Activated naive CD4-positive, alpha-beta T cell treated with anti-CD3 and anti-CD28 coated beads for 36 hours (primary cell): ENCODE results near the gene LHX6. TPM values are rescaled to one million over a fixed set of nuclear protein-coding genes. Genes with fewer than 3 reads are reported as not detected.

Experiments
- CTCF ChIA-PET: fragments of 350-600 bp; sonication (Branson Sonifier 250); formaldehyde crosslinking; loops from one replicate; lab custom pipeline; 2021; ENCODE audit warnings: antibody characterized with exemption; lab: Charles Lee
- DNase-seq: peaks from one replicate; pipeline ENCODE4 v3.0.0-alpha.2; 2020
- H3K27ac Mint-ChIP-seq: one replicate; pipeline ENCODE4 v1.8.0; 2021; ENCODE audit warnings: mild to moderate bottlenecking, mixed read lengths
- H3K27me3 Mint-ChIP-seq: one replicate; pipeline ENCODE4 v1.8.0; 2021; ENCODE audit warnings: low read depth, mixed read lengths
- H3K36me3 Mint-ChIP-seq: one replicate; pipeline ENCODE4 v1.8.0; 2021; ENCODE audit warnings: low read depth, mixed read lengths
- H3K4me1 Mint-ChIP-seq: one replicate; pipeline ENCODE4 v1.8.0; 2021; ENCODE audit warnings: low read depth, mixed read lengths
- H3K4me3 Mint-ChIP-seq: one replicate; pipeline ENCODE4 v1.8.0; 2021; ENCODE audit warnings: mild to moderate bottlenecking, moderate library complexity, mixed read lengths
- H3K9me3 Mint-ChIP-seq: one replicate; pipeline ENCODE4 v1.8.0; 2021; ENCODE audit warnings: mixed read lengths
- intact Hi-C: fragments of 100-400 bp; cut with micrococcal nuclease; formaldehyde crosslinking; loops from one replicate; pipeline ENCODE4 v1.15.1; 2023
- total RNA-seq, 2 experiments: library from RNA; stranded (reverse); gene quantifications; one replicate each; pipeline ENCODE4 v1.2.3, GENCODE V29; 2021

Gene LHX6
- total RNA-seq, 2 experiments from 2014 or later, result 0.10 TPM; not detected in 1

- CTCF ChIA-PET, result interaction anchor here (0.6 kb wide), 1 partner anchor 68 kb away, joined by 3 read pairs; no protein-coding TSS in a partner anchor
- peaks cover 23% of the 10 kb centered on the region for H3K36me3 Mint-ChIP-seq
- H3K27ac Mint-ChIP-seq, result no peak overlapping the region
- intact Hi-C loops, result no loop called here
- H3K4me1 Mint-ChIP-seq, result peaks cover 38% of the 10 kb centered on the region
- no peak overlapping the region for H3K4me3 Mint-ChIP-seq
- H3K9me3 Mint-ChIP-seq, result no peaks in the 10 kb centered on the region
- no peak for DNase-seq
- no peaks in the 10 kb centered on the region for H3K27me3 Mint-ChIP-seq
Measured at GRCh38 chr9:122258886-122259415, 30.2 kb upstream of the LHX6 start.

- H3K27ac Mint-ChIP-seq, result no peak overlapping the region
- CTCF ChIA-PET, result interaction anchor here (0.6 kb wide), 1 partner anchor 197 kb away, joined by 3 read pairs; no protein-coding TSS in a partner anchor
- no peak for DNase-seq
- no peaks in the 10 kb centered on the region for H3K9me3 Mint-ChIP-seq
- H3K4me1 Mint-ChIP-seq, result peaks cover 12% of the 10 kb centered on the region
- peaks cover 26% of the 10 kb centered on the region for H3K36me3 Mint-ChIP-seq
- no peak overlapping the region for H3K4me3 Mint-ChIP-seq
- intact Hi-C loops, result no loop called here
- H3K27me3 Mint-ChIP-seq, result no peaks in the 10 kb centered on the region
Measured at GRCh38 chr9:122256206-122256605, 27.4 kb upstream of the LHX6 start.

GRCh38 chr9:122254761-122255160 lies 26.0 kb upstream of the LHX6 start:
- DNase-seq, result no peak
- intact Hi-C loops, result no loop called here
- H3K27ac Mint-ChIP-seq, result no peak overlapping the region
- H3K4me1 Mint-ChIP-seq, result peaks cover 9% of the 10 kb centered on the region
- CTCF ChIA-PET, result no interaction called here
- H3K36me3 Mint-ChIP-seq, result peaks cover 24% of the 10 kb centered on the region
- no peaks in the 10 kb centered on the region for H3K9me3 Mint-ChIP-seq
- H3K27me3 Mint-ChIP-seq, result no peaks in the 10 kb centered on the region
- H3K4me3 Mint-ChIP-seq, result no peak overlapping the region

GRCh38 chr9:122252796-122253195 lies 24.0 kb upstream of the LHX6 start:
- H3K36me3 Mint-ChIP-seq, result peaks cover 22% of the 10 kb centered on the region
- H3K27ac Mint-ChIP-seq, result no peak overlapping the region
- no peak overlapping the region for H3K4me3 Mint-ChIP-seq
- H3K9me3 Mint-ChIP-seq, result no peaks in the 10 kb centered on the region
- peaks cover 8% of the 10 kb centered on the region for H3K4me1 Mint-ChIP-seq
- intact Hi-C loops, result no loop called here
- CTCF ChIA-PET, result interaction anchor here (0.7 to 1.3 kb wide), 2 partner anchors 118 to 127 kb away, joined by 3 to 5 read pairs; no protein-coding TSS in a partner anchor
- DNase-seq, result no peak
- no peaks in the 10 kb centered on the region for H3K27me3 Mint-ChIP-seq

GRCh38 chr9:122251351-122251750 lies 22.6 kb upstream of the LHX6 start:
- Mint-ChIP-seq H3K27me3 (no peaks in the 10 kb centered on the region), H3K4me1 (peaks cover 2% of the 10 kb centered on the region), H3K27ac (no peak overlapping the region), H3K36me3 (peaks cover 24% of the 10 kb centered on the region), H3K4me3 (no peak overlapping the region), H3K9me3 (no peaks in the 10 kb centered on the region)
- CTCF ChIA-PET, result interaction anchor here (0.6 kb wide), 1 partner anchor 64 kb away, joined by 3 read pairs; no protein-coding TSS in a partner anchor
- DNase-seq, result no peak
- intact Hi-C loops, result no loop called here

GRCh38 chr9:122248448-122248865 lies 19.7 kb upstream of the LHX6 start:
- H3K27ac Mint-ChIP-seq, result no peak overlapping the region
- H3K4me3 Mint-ChIP-seq, result no peak overlapping the region
- H3K27me3 Mint-ChIP-seq, result no peaks in the 10 kb centered on the region
- CTCF ChIA-PET, result no interaction called here
- no peak for DNase-seq
- H3K36me3 Mint-ChIP-seq, result peaks cover 33% of the 10 kb centered on the region
- intact Hi-C loops, result no loop called here
- H3K9me3 Mint-ChIP-seq, result no peaks in the 10 kb centered on the region
- H3K4me1 Mint-ChIP-seq, result no peaks in the 10 kb centered on the region

- intact Hi-C loops, result no loop called here
- Mint-ChIP-seq H3K4me3 (no peak overlapping the region), H3K27me3 (no peaks in the 10 kb centered on the region), H3K9me3 (no peaks in the 10 kb centered on the region), H3K4me1 (no peaks in the 10 kb centered on the region), H3K36me3 (peaks cover 32% of the 10 kb centered on the region), H3K27ac (no peak overlapping the region)
- CTCF ChIA-PET, result no interaction called here
- no peak for DNase-seq
Measured at GRCh38 chr9:122246666-122247065, 17.9 kb upstream of the LHX6 start.

- Mint-ChIP-seq H3K4me3 (no peak overlapping the region), H3K4me1 (no peaks in the 10 kb centered on the region), H3K36me3 (peaks cover 37% of the 10 kb centered on the region), H3K9me3 (no peaks in the 10 kb centered on the region), H3K27ac (no peak overlapping the region), H3K27me3 (no peaks in the 10 kb centered on the region)
- no peak for DNase-seq
- intact Hi-C loops, result no loop called here
- CTCF ChIA-PET, result no interaction called here
Measured at GRCh38 chr9:122244349-122244748, 15.6 kb upstream of the LHX6 start.

- intact Hi-C loops, result no loop called here
- peaks cover 17% of the 10 kb centered on the region for H3K36me3 Mint-ChIP-seq
- CTCF ChIA-PET, result no interaction called here
- H3K9me3 Mint-ChIP-seq, result no peaks in the 10 kb centered on the region
- DNase-seq, result no peak
- H3K27me3 Mint-ChIP-seq, result no peaks in the 10 kb centered on the region
- no peak overlapping the region for H3K4me3 Mint-ChIP-seq
- H3K4me1 Mint-ChIP-seq, result no peaks in the 10 kb centered on the region
- H3K27ac Mint-ChIP-seq, result no peak overlapping the region
Measured at GRCh38 chr9:122239722-122240121, 11.0 kb upstream of the LHX6 start.

GRCh38 chr9:122236681-122237080 lies 7.9 kb upstream of the LHX6 start:
- no peak overlapping the region for H3K27ac Mint-ChIP-seq
- intact Hi-C loops, result no loop called here
- no peaks in the 10 kb centered on the region for H3K9me3 Mint-ChIP-seq
- H3K27me3 Mint-ChIP-seq, result no peaks in the 10 kb centered on the region
- CTCF ChIA-PET, result no interaction called here
- DNase-seq, result no peak
- H3K36me3 Mint-ChIP-seq, result peaks cover 11% of the 10 kb centered on the region
- no peaks in the 10 kb centered on the region for H3K4me1 Mint-ChIP-seq
- no peak overlapping the region for H3K4me3 Mint-ChIP-seq

GRCh38 chr9:122234022-122234748 lies 5.4 kb upstream of the LHX6 start:
- H3K27ac Mint-ChIP-seq, result no peak overlapping the region
- CTCF ChIA-PET, result no interaction called here
- intact Hi-C loops, result no loop called here
- no peak for DNase-seq
- H3K9me3 Mint-ChIP-seq, result no peaks in the 10 kb centered on the region
- H3K27me3 Mint-ChIP-seq, result no peaks in the 10 kb centered on the region
- no peak overlapping the region for H3K4me3 Mint-ChIP-seq
- no peaks in the 10 kb centered on the region for H3K36me3 Mint-ChIP-seq
- no peaks in the 10 kb centered on the region for H3K4me1 Mint-ChIP-seq

GRCh38 chr9:122232796-122233306 lies 4.1 kb upstream of the LHX6 start:
- Mint-ChIP-seq H3K27ac (no peak overlapping the region), H3K4me1 (no peaks in the 10 kb centered on the region), H3K4me3 (no peak overlapping the region), H3K27me3 (peaks cover 2% of the 10 kb centered on the region), H3K36me3 (no peaks in the 10 kb centered on the region), H3K9me3 (no peaks in the 10 kb centered on the region)
- intact Hi-C loops, result no loop called here
- DNase-seq, result no peak
- CTCF ChIA-PET, result interaction anchor here (0.7 kb wide), 1 partner anchor 43 kb away, joined by 3 read pairs; no protein-coding TSS in a partner anchor

GRCh38 chr9:122229485-122229837 lies 704 bp upstream of the LHX6 start:
- Mint-ChIP-seq H3K4me1 (peaks cover 8% of the 10 kb centered on the region), H3K27me3 (peaks cover 25% of the 10 kb centered on the region), H3K36me3 (no peaks in the 10 kb centered on the region), H3K9me3 (no peaks in the 10 kb centered on the region), H3K27ac (no peak overlapping the region), H3K4me3 (no peak overlapping the region)
- CTCF ChIA-PET, result no interaction called here
- no peak for DNase-seq
- intact Hi-C loops, result no loop called here
